ENCODE data around the gene METTL16. TPM values are rescaled to one million over a fixed set of nuclear protein-coding genes. Genes with fewer than 3 reads are reported as not detected.

The METTL16 gene
- polyA plus RNA-seq, 3 donors from 2014 or later = 7.9 to 23.8 (median 11.8) TPM

DNA sequence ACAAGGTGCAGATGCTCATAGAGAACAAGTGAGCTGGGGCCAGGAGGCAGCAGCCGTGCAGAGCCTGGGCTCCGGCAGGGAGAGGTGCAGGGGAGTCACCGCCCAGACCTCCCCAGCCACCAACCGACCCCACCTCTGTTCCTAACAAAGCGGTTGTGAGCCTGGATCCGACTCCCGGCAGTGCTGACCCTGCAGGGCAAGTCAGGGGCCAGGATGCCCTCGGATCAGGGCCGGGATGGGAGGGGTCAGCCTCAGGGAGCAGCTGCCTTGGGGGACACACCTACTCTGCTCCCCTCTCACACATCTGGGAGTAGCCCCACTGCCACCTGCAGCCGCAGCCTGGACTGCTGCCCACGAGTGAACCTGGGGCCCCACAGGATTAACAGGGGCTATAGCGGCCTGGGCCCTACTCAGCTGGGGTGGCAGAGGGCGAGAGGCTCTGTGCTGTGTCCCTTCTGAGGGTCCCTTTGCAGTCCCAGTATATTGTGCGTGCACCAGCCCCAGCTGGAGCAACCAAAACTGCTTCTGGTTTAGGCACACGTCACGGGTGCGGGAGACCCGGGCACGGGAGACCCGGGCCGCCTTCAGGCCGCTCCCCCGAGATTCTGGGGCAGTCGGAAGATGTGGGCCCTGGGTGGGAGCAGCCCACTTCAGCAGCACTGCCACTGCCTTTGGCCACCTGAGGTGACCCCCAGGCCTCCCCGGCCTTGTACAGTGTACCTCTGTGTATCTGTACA is 132.0 kb downstream of the METTL16 start:
- no peak overlapping the region for H3K4me3 Mint-ChIP-seq
- H3K4me1 Mint-ChIP-seq = peaks cover 0 to 2% of the 10 kb centered on the region in 2 donors
- no peak for DNase-seq
- no peak overlapping the region for H3K27ac Mint-ChIP-seq
- peaks cover 0 to 3% (median 0%) of the 10 kb centered on the region in 3 donors for H3K36me3 Mint-ChIP-seq
- no peaks in the 10 kb centered on the region for H3K27me3 Mint-ChIP-seq (ENCODE audit: low read depth in 3 of 3)
- no peaks in the 10 kb centered on the region for H3K9me3 Mint-ChIP-seq

DNA sequence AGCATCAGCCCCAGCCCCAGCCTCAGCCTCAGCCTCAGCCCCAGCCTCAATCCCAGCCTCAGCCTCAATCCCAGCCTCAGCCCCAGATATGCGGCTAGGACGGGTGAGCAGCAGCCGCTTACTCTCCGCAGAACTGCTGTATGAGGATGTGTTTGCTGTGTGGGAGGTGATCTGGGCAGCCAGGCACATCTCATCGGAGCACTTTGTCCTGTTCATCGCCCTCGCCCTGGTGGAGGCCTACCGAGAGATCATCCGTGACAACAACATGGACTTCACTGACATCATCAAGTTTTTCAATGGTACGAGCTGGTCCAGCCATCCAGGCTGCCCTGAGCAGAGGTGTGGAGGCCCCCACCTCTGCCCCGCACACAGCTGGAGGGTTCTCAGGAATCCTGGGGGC is 132.8 kb downstream of the METTL16 start:
- no peak for DNase-seq
- Mint-ChIP-seq H3K4me1 (peaks cover 0 to 2% of the 10 kb centered on the region in 2 donors), H3K9me3 (no peaks in the 10 kb centered on the region), H3K27me3 (ENCODE audit: low read depth in 3 of 3) (no peaks in the 10 kb centered on the region), H3K36me3 (peaks cover 0 to 3% (median 0%) of the 10 kb centered on the region in 3 donors), H3K4me3 (no peak overlapping the region), H3K27ac (peak overlapping the region in 1 of 6 donors; percentile 36)

DNA sequence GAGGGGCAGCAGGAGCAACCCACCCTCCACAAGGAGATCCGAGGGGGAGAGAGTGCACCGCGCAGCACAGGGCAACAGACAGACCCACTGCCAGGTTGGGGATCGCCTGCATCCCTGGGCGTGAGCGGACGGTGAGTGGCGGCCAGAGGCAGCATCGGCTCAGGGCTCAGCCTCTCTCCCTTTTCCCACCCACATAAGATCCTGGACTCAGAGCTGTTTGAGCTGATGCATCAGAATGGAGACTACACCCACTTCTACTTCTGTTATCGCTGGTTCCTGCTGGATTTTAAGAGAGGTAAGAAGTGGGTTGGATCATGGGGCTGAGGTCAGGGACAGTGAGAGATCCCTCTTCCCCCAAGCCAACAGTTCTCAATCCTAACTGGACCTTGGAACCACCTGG is 134.0 kb downstream of the METTL16 start:
- DNase-seq = no peak
- Mint-ChIP-seq H3K9me3 (no peaks in the 10 kb centered on the region), H3K27ac (peak overlapping the region in 1 of 6 donors; percentile 17), H3K4me1 (peaks cover 0 to 2% of the 10 kb centered on the region in 2 donors), H3K36me3 (peaks cover 0 to 3% (median 3%) of the 10 kb centered on the region in 3 donors), H3K27me3 (ENCODE audit: low read depth in 3 of 3) (no peaks in the 10 kb centered on the region), H3K4me3 (no peak overlapping the region)

DNA sequence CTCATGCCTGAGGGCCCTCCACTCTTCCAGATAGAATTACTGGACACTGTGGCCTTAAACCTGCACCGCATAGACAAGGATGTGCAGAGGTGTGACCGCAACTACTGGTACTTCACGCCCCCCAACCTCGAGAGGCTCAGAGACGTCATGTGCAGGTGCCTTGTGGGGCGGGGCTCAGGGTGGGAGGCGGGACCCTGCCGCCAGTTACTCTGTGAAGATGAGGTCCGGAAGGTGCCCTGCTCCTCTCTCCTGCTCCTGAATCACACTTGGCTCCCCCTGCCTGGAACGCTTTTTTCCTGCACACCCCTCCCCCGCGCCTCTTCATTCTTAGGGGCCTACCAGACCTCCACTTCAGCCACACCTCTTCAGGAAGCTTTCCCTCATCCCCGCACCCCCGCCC is 135.6 kb downstream of the METTL16 start:
- no peaks in the 10 kb centered on the region for H3K9me3 Mint-ChIP-seq
- peaks cover 0 to 1% (median 0%) of the 10 kb centered on the region in 3 donors for H3K27me3 Mint-ChIP-seq (ENCODE audit: low read depth in 3 of 3)
- no peak overlapping the region for H3K27ac Mint-ChIP-seq
- no peak for DNase-seq
- peaks cover 0 to 3% (median 3%) of the 10 kb centered on the region in 3 donors for H3K36me3 Mint-ChIP-seq
- H3K4me3 Mint-ChIP-seq = no peak overlapping the region
- no peaks in the 10 kb centered on the region for H3K4me1 Mint-ChIP-seq

DNA sequence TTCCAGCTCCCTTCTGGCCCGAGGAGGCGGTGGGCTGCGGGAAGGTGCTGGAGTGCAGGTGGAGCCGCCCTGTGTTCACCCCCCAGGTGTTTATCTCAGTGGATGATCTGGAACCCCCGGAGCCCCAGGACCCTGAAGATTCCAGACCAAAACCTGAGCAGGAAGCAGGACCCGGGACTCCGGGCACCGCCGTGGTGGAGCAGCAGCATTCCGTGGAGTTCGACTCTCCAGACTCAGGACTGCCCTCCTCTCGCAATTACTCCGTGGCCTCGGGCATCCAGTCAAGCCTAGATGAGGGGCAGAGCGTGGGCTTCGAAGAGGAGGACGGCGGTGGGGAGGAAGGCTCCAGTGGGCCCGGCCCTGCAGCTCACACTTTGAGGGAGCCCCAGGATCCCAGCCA is 136.3 kb downstream of the METTL16 start:
- Mint-ChIP-seq H3K9me3 (no peaks in the 10 kb centered on the region), H3K27me3 (ENCODE audit: low read depth in 3 of 3) (peaks cover 0 to 1% (median 0%) of the 10 kb centered on the region in 3 donors), H3K4me1 (no peaks in the 10 kb centered on the region), H3K27ac (no peak overlapping the region), H3K36me3 (peaks cover 0 to 3% (median 3%) of the 10 kb centered on the region in 3 donors), H3K4me3 (no peak overlapping the region)
- no peak for DNase-seq

DNA sequence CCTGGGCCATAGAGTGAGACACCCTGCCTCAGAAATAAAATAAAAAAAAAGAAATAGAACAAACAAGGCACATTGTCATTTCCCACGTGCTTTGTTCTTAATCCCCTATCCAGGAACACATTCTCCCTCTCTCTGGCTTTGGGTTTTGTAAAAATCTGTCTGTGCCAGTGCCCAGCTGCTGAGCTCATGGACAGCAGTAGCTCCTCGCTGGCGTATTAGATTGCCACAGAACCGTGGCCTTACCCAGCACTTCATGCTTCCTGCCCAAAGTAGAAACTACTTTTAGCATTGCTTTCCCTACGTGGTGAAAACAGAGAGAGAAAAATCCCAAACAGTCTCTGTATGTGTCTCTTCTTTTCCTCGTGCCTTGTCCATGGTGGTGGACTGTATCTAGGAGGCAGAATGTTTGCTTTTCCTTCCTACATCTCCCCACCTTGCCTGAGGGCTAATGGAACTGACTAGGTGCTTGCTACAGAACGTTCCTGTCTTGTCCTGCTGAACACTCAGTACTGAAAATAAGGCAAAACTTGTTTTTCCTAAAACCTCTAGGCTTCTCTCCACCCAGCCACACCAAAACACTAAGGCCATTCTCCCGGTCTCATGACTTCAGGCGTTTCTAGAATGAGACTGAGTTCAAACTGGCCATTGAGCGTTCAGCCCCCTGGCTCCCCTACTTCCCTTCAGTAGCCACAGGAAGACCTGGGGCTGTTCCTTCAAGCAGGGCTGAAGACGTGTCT is 137.0 kb downstream of the METTL16 start:
- DNase-seq = no peak
- peaks cover 0 to 3% (median 3%) of the 10 kb centered on the region in 3 donors for H3K36me3 Mint-ChIP-seq
- peaks cover 0 to 1% (median 0%) of the 10 kb centered on the region in 3 donors for H3K27me3 Mint-ChIP-seq (ENCODE audit: low read depth in 3 of 3)
- H3K4me1 Mint-ChIP-seq = no peaks in the 10 kb centered on the region
- no peaks in the 10 kb centered on the region for H3K9me3 Mint-ChIP-seq
- no peak overlapping the region for H3K4me3 Mint-ChIP-seq
- H3K27ac Mint-ChIP-seq = peak overlapping the region in 2 of 6 donors; percentile 40 to 76

DNA sequence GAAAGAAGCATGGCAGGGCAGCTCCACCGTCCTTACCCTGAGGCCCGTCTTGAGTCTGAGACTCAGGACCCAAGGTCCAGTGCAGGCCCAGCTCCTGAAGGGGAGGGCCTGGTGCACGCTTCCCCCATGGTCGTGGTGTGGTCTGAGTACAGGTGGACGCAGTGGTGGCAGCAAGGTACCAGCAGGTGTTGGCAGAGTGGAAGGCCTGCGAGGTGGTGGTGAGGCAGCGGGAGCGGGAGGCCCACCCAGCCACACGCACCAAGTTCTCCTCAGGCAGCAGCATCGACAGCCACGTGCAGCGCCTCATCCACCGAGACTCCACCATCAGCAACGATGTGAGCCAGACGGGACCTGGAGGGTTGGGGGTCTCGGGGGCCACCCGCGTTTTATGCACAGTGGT is 138.5 kb downstream of the METTL16 start:
- Mint-ChIP-seq H3K27me3 (ENCODE audit: low read depth in 3 of 3) (peaks cover 0 to 3% (median 0%) of the 10 kb centered on the region in 3 donors), H3K36me3 (peaks cover 0 to 3% (median 3%) of the 10 kb centered on the region in 3 donors), H3K4me1 (no peaks in the 10 kb centered on the region), H3K27ac (no peak overlapping the region), H3K4me3 (no peak overlapping the region), H3K9me3 (no peaks in the 10 kb centered on the region)
- no peak for DNase-seq

DNA sequence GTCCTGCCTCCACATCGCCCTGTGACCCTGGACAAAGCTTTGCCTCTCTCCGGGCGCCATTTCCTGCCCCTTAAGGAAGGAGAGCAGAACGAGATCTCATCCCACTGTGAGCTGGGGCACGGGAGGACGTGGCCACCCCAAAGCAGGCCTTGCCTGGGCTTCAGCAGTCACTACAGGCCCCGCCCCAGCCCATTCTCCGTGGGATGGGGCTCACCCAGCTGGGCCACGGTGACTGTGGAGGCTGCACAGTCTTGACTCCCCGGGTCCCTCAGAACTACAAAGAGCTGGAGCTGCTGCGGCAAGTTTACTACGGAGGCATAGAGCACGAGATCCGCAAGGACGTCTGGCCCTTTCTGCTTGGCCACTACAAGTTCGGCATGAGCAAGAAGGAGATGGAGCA is 139.0 kb downstream of the METTL16 start:
- Mint-ChIP-seq H3K36me3 (peaks cover 0 to 3% (median 3%) of the 10 kb centered on the region in 3 donors), H3K27me3 (ENCODE audit: low read depth in 3 of 3) (peaks cover 0 to 3% (median 0%) of the 10 kb centered on the region in 3 donors), H3K4me1 (no peaks in the 10 kb centered on the region), H3K27ac (no peak overlapping the region), H3K4me3 (no peak overlapping the region), H3K9me3 (no peaks in the 10 kb centered on the region)
- DNase-seq = no peak

DNA sequence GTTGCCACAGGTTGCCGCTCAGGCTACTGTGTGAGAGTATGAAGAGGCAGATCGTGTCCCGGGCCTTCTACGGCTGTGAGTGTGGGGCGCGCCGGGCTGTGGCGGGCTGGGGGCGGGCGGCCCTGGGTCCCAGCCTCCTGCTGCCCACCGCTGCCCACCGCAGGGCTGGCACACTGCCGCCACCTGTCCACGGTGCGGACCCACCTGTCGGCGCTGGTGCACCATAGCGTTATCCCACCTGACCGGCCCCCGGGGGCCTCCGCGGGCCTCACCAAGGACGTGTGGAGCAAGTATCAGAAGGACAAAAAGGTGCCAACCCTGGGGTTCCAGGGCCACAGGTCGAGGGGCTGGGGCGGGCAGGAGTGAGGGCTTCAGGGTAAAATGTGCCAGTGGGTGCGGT is 139.5 kb downstream of the METTL16 start:
- Mint-ChIP-seq H3K9me3 (no peaks in the 10 kb centered on the region), H3K4me1 (no peaks in the 10 kb centered on the region), H3K27me3 (ENCODE audit: low read depth in 3 of 3) (peaks cover 0 to 3% (median 0%) of the 10 kb centered on the region in 3 donors), H3K4me3 (no peak overlapping the region), H3K27ac (no peak overlapping the region), H3K36me3 (peaks cover 0 to 3% (median 3%) of the 10 kb centered on the region in 3 donors)
- DNase-seq = no peak

DNA sequence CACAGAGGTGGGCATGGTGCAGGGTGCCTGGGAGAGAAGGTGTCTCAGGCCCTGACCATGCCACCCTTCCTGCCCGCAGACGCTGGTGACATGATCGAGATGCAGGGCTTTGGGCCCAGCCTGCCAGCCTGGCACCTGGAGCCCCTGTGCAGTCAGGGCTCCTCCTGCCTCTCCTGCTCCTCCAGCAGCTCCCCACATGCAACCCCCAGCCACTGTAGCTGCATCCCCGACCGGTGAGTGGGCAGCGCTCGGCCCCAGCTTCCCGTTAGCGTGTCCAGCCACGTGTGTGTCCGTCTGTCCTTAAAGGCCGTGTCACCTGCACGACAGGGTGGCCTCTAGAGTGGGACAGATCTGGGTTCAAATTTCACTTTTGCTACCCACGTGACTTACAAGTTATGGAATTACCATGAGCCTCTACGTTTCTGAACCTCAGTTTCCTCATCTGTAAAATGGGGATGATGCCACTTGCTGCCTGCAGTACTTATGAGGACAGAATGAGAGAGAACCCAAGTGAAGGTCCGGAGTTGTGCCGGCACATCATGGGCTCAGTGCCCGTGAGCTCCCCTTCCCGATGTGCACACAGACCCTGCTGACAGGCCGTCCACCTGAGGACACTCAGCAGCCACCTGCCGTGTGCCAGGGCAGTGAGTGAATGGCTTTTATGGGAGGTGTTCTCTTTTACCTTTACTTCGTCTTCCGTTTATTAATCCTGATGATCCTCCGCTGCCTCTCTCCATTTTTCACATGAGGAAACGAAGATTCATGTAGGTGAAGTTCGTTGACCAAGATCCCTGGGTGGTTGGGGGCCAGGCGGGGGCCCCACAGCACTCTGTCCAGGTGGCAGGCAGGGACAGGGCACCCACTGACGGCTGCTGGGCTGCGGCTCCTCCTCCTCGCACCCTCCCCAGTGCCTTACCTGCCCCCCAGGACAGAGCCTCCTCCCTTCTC is 140.2 kb downstream of the METTL16 start:
- no peaks in the 10 kb centered on the region for H3K9me3 Mint-ChIP-seq

DNA sequence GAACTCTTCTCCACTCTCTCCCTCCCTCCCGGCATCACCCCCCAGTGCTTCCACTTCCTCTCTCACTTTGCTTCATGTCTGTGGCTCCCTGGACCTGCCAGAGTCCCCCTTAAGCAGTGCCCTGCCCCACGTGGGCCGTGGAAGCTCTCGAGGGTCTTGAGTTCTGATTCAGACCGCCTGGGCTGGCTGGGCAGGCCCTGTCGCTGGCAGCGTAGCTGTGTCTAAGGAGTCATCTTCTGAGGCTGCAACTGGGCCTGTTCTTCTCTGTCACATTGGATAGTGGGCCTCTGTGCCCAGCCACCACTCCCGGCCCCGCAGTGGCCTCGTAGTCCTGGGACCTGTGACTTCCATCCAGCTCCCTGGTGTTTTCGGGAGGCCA is 141.5 kb downstream of the METTL16 start:
- Mint-ChIP-seq H3K4me3 (no peak overlapping the region), H3K4me1 (no peaks in the 10 kb centered on the region), H3K9me3 (no peaks in the 10 kb centered on the region), H3K27me3 (ENCODE audit: low read depth in 3 of 3) (peaks cover 0 to 3% (median 0%) of the 10 kb centered on the region in 3 donors), H3K36me3 (peaks cover 0 to 3% (median 3%) of the 10 kb centered on the region in 3 donors), H3K27ac (no peak overlapping the region)
- no peak for DNase-seq

More for the DNA sequence above, 140.2 kb downstream of the METTL16 start:
- H3K36me3 Mint-ChIP-seq = peaks cover 0 to 3% (median 3%) of the 10 kb centered on the region in 3 donors
- no peak overlapping the region for H3K27ac Mint-ChIP-seq
- DNase-seq = no peak
- peaks cover 0 to 3% (median 0%) of the 10 kb centered on the region in 3 donors for H3K27me3 Mint-ChIP-seq (ENCODE audit: low read depth in 3 of 3)
- H3K4me3 Mint-ChIP-seq = no peak overlapping the region
- H3K4me1 Mint-ChIP-seq = no peaks in the 10 kb centered on the region

DNA sequence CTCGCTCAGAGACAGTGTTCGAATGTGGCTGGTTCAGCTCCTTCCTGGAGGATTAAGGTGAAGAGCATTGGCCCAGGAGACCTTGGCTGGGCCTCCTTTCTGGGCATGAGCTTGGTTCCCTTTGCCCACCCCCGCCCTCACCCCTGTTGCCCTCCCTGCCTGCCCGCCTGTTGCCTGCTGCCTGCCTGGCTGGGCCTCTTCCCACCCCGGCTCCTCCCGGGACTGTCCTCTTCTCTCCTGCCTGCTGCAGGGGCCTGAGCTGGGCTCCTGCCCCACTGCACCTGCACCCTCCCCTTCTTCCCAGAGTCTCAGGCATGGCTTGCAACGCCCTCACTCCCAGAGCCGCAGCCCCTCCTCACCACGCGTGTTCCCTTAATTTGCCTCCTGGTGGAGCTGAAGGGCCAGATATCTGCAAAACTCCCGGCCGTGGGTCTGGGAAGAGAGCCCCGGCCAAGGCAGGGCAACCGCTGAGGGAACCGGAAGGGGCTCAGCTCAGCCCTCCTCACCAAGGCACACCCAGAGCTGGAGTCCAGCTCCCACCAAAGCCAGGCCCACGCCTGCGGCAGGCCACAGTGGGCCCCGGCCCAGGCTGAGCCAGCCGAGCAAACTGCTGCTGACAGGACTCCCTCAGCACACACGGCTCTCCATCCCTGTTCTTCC is 142.0 kb downstream of the METTL16 start:
- H3K27ac Mint-ChIP-seq = no peak overlapping the region
- no peaks in the 10 kb centered on the region for H3K9me3 Mint-ChIP-seq
- peaks cover 0 to 3% (median 0%) of the 10 kb centered on the region in 3 donors for H3K36me3 Mint-ChIP-seq
- H3K4me1 Mint-ChIP-seq = no peaks in the 10 kb centered on the region
- no peak for DNase-seq
- no peak overlapping the region for H3K4me3 Mint-ChIP-seq
- peaks cover 0 to 3% (median 0%) of the 10 kb centered on the region in 3 donors for H3K27me3 Mint-ChIP-seq (ENCODE audit: low read depth in 3 of 3)

DNA sequence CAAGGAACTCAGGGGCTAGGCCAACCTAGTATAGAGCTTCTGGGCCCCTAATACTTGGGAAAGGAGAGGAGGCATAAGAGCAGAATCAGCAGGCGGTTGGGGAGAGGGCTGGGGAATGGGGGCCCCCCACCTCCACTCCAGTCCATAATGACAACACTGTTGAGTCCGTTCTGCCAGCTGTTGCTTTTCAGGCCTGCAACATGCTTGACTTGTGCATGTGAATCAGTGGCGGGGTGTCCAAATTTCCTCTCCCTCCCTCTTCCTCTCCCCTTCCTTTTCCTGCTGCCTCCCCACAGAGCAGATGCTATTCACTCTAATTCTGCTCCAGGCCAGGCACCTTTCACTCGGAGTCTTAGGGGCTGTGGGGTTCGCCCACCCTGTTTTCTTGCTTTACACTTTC is 142.6 kb downstream of the METTL16 start:
- H3K27ac Mint-ChIP-seq = no peak overlapping the region
- no peaks in the 10 kb centered on the region for H3K4me1 Mint-ChIP-seq
- no peak for DNase-seq
- peaks cover 0 to 3% (median 0%) of the 10 kb centered on the region in 3 donors for H3K36me3 Mint-ChIP-seq
- H3K9me3 Mint-ChIP-seq = no peaks in the 10 kb centered on the region
- H3K4me3 Mint-ChIP-seq = no peak overlapping the region
- peaks cover 0 to 3% (median 0%) of the 10 kb centered on the region in 3 donors for H3K27me3 Mint-ChIP-seq (ENCODE audit: low read depth in 3 of 3)

All from immature natural killer cell (primary cell).